Measurements from ENCODE around the gene ADAMTS8.

DNA sequence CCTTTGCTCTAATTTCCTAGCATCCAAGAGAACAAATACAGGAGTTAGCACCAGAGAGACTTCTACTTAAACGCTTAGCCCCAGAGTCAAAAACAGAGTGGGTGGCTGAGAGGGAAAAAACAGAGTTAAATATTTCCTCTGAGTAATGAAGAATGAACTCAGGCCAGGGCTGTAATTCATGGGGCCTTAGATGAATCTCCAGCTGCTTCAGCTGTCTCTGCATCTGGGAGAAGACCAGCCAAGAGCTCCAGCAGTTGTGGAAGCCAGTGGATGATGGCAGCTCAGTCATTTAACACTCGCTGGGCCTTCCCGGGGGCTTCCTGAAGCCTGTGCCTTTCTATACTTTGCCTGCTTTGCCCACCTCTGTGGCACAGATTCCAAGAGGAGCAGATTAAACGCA, 14.3 kb upstream of the ADAMTS8 start:
- TF ChIP-seq, protein P1, sequence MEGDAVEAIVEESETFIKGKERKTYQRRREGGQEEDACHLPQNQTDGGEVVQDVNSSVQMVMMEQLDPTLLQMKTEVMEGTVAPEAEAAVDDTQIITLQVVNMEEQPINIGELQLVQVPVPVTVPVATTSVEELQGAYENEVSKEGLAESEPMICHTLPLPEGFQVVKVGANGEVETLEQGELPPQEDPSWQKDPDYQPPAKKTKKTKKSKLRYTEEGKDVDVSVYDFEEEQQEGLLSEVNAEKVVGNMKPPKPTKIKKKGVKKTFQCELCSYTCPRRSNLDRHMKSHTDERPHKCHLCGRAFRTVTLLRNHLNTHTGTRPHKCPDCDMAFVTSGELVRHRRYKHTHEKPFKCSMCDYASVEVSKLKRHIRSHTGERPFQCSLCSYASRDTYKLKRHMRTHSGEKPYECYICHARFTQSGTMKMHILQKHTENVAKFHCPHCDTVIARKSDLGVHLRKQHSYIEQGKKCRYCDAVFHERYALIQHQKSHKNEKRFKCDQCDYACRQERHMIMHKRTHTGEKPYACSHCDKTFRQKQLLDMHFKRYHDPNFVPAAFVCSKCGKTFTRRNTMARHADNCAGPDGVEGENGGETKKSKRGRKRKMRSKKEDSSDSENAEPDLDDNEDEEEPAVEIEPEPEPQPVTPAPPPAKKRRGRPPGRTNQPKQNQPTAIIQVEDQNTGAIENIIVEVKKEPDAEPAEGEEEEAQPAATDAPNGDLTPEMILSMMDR (IDR thresholded peaks at IDR 0.05) = no peak
- TF ChIP-seq POLR2A (IDR thresholded peaks at IDR 0.05) = no peak

Data from thyroid gland (tissue), 4 donors.